H1 (cell line): ENCODE measurements around the gene OLA1. TPM values are rescaled to one million over a fixed set of nuclear protein-coding genes. Genes with fewer than 3 reads are reported as not detected.

Experiments
- CTCF ChIA-PET: fragments of 300-600 bp; sonication (Branson Sonifier 250); formaldehyde crosslinking; loops from one replicate; lab custom pipeline; 2021; ENCODE audit not compliant: partially characterized antibody; lab: Charles Lee
- POLR2A ChIA-PET: fragments of 300-600 bp; sonication (Branson Sonifier 250); formaldehyde crosslinking; loops from one replicate; lab custom pipeline; 2021; ENCODE audit warnings: inconsistent platforms; ENCODE audit not compliant: partially characterized antibody; lab: Charles Lee
- DNase-seq, 2 experiments: peaks; one replicate each; pipeline versions ENCODE4 v3.0.0 to v3.0.0-alpha.2; 2010 to 2022; ENCODE audit warnings: low spot score in 2 of 2, low read depth in 1 of 2, mixed read lengths in 1 of 2
- FAIRE-seq: peaks from 2 replicates; lab custom pipeline; 2011; peaks lifted over from hg19 to GRCh38; lab: Jason Lieb, UNC
- H2AFZ ChIP-seq: 2 replicates; pipeline ENCODE4 v1.8.1; 2012; ENCODE audit warnings: low read length, inconsistent platforms
- H2AK5ac ChIP-seq: 2 replicates; pipeline ENCODE4 v1.6.1; 2013; ENCODE audit warnings: low read depth, low read length
- H2BK120ac ChIP-seq: replicated peaks from 2 replicates; pipeline ENCODE3; 2013; ENCODE audit warnings: low read depth, low read length, inconsistent platforms
- H2BK12ac ChIP-seq: 2 replicates; pipeline ENCODE4 v1.6.1; 2013; ENCODE audit warnings: low read depth, low read length
- H2BK15ac ChIP-seq: 2 replicates; pipeline ENCODE4 v1.6.1; 2013; ENCODE audit warnings: low read length
- H2BK20ac ChIP-seq: 2 replicates; pipeline ENCODE4 v1.6.1; 2013; ENCODE audit warnings: low read length
- H2BK5ac ChIP-seq: 2 replicates; pipeline ENCODE4 v1.6.1; 2013; ENCODE audit warnings: low read depth, low read length
- H3K14ac ChIP-seq: 2 replicates; pipeline ENCODE4 v1.6.1; 2013; ENCODE audit warnings: inconsistent platforms; ENCODE audit not compliant: insufficient read length
- H3K18ac ChIP-seq: 2 replicates; pipeline ENCODE4 v1.6.1; 2013; ENCODE audit warnings: low read length; ENCODE audit errors: extremely low read depth
- H3K23ac ChIP-seq: 2 replicates; pipeline ENCODE4 v1.6.1; 2013; ENCODE audit warnings: inconsistent platforms; ENCODE audit not compliant: insufficient read length
- H3K23me2 ChIP-seq: 2 replicates; pipeline ENCODE4 v1.6.1; 2013; ENCODE audit warnings: low read depth, low read length
- H3K27ac ChIP-seq: 2 replicates; pipeline ENCODE4 v1.6.1; 2011; ENCODE audit warnings: low read depth, low read length, inconsistent platforms
- H3K27me3 ChIP-seq, 4 experiments: replicated peaks in 1 of 4; 1 replicate in 1 of 4; 2 replicates in 3 of 4; pipeline versions ENCODE4 v1.6.1 to v1.8.1; 2011 to 2013; ENCODE audit warnings: low read length in 3 of 4, mild to moderate bottlenecking in 3 of 4, inconsistent platforms in 2 of 4, mixed read lengths in 2 of 4, moderate library complexity in 1 of 4; ENCODE audit not compliant: control insufficient read depth in 3 of 4, insufficient read depth in 3 of 4; ENCODE audit errors: extremely low read depth in 1 of 4
- H3K36me3 ChIP-seq, 4 experiments: 2 replicates each; pipeline versions ENCODE4 v1.6.1 to v1.8.1; 2011 to 2013; ENCODE audit warnings: mild to moderate bottlenecking in 4 of 4, low read length in 3 of 4, moderate library complexity in 2 of 4, control low read depth in 1 of 4, inconsistent platforms in 1 of 4; ENCODE audit not compliant: insufficient read depth in 4 of 4, control insufficient read depth in 2 of 4
- H3K4ac ChIP-seq: replicated peaks from 2 replicates; pipeline ENCODE3; 2013; ENCODE audit warnings: low read length, low read depth, mixed read lengths, inconsistent platforms; ENCODE audit not compliant: insufficient read length
- H3K4me1 ChIP-seq, 4 experiments: replicated peaks in 1 of 4; 1 replicate in 1 of 4; 2 replicates in 3 of 4; pipeline versions ENCODE4 v1.6.1 to v1.8.1; 2011 to 2013; ENCODE audit warnings: low read length in 3 of 4, inconsistent platforms in 2 of 4, mixed read lengths in 1 of 4; ENCODE audit not compliant: insufficient read depth in 4 of 4, control insufficient read depth in 3 of 4
- H3K4me2 ChIP-seq, 2 experiments: 2 replicates each; pipeline versions ENCODE4 v1.6.1 to v1.8.1; 2011 to 2013; ENCODE audit warnings: low read depth in 2 of 2, low read length in 2 of 2, control low read depth in 1 of 2, inconsistent platforms in 1 of 2, mild to moderate bottlenecking in 1 of 2; ENCODE audit not compliant: insufficient read depth in 1 of 2
- H3K4me3 ChIP-seq, 4 experiments: fragments of 200-600, 300-600 bp in 1 of 4; sonication (generic), shearing (Covaris generic), sonication (Bioruptor Twin) in 1 of 4; 2 replicates each; pipeline versions ENCODE4 v1.5.1 to v1.8.1; 2011 to 2016; ENCODE audit warnings: low read length in 4 of 4, low read depth in 3 of 4, control low read depth in 2 of 4, inconsistent platforms in 2 of 4, mild to moderate bottlenecking in 2 of 4, mixed read lengths in 1 of 4, moderate library complexity in 1 of 4; ENCODE audit not compliant: insufficient read depth in 2 of 4; ENCODE audit errors: extremely low read depth in 1 of 4
- H3K56ac ChIP-seq: replicated peaks from 2 replicates; pipeline ENCODE3; 2013; ENCODE audit warnings: low read depth, mild to moderate bottlenecking, mixed read lengths, low read length, inconsistent platforms; ENCODE audit not compliant: insufficient read length
- H3K79me1 ChIP-seq: 2 replicates; pipeline ENCODE4 v1.6.1; 2013; ENCODE audit warnings: low read depth, low read length, control low read depth
- H3K79me2 ChIP-seq, 2 experiments: 2 replicates each; pipeline versions ENCODE4 v1.6.1 to v1.8.1; 2012 to 2013; ENCODE audit warnings: low read length in 2 of 2, mild to moderate bottlenecking in 2 of 2, inconsistent platforms in 1 of 2; ENCODE audit not compliant: insufficient read depth in 2 of 2, control insufficient read depth in 1 of 2
- H3K9ac ChIP-seq, 4 experiments: replicated peaks in 1 of 4; 1 replicate in 1 of 4; 2 replicates in 3 of 4; pipeline versions ENCODE4 v1.6.1 to v1.8.1; 2011 to 2013; ENCODE audit warnings: low read depth in 3 of 4, low read length in 3 of 4, control low read depth in 2 of 4, mild to moderate bottlenecking in 2 of 4, moderate library complexity in 2 of 4, inconsistent platforms in 1 of 4; ENCODE audit errors: extremely low read depth in 1 of 4
- H3K9me3 ChIP-seq, 2 experiments: 2 replicates each; pipeline versions ENCODE4 v1.6.1 to v1.8.1; 2012 to 2013; ENCODE audit warnings: mild to moderate bottlenecking in 2 of 2, moderate library complexity in 2 of 2, control low read depth in 1 of 2, inconsistent platforms in 1 of 2, low read depth in 1 of 2, low read length in 1 of 2, mixed read lengths in 1 of 2; ENCODE audit not compliant: insufficient read depth in 2 of 2
- H4K20me1 ChIP-seq, 2 experiments: replicated peaks in 1 of 2; 2 replicates each; pipeline versions ENCODE3 to v1.8.1; 2011 to 2013; ENCODE audit warnings: inconsistent platforms in 2 of 2, low read length in 2 of 2, mild to moderate bottlenecking in 1 of 2; ENCODE audit not compliant: insufficient read depth in 2 of 2, control insufficient read depth in 1 of 2
- H4K5ac ChIP-seq: 2 replicates; pipeline ENCODE4 v1.6.1; 2013; ENCODE audit warnings: low read length, low read depth, mixed read lengths, inconsistent platforms; ENCODE audit not compliant: insufficient read length
- H4K8ac ChIP-seq: 2 replicates; pipeline ENCODE4 v1.8.0; 2013; ENCODE audit warnings: mild to moderate bottlenecking, moderate library complexity, low read length, inconsistent platforms; ENCODE audit not compliant: insufficient read depth; ENCODE audit errors: extremely low read depth
- H4K91ac ChIP-seq: replicated peaks from 2 replicates; pipeline ENCODE3; 2013; ENCODE audit warnings: low read length, mixed read lengths, inconsistent platforms; ENCODE audit not compliant: insufficient read length
- CBX8 ChIP-seq: fragments of 300-800, 300-1000 bp; sonication (generic); IDR thresholded peaks from 2 replicates; pipeline ENCODE4 v1.7.1; 2016; ENCODE audit warnings: low read depth, low read length, borderline replicate concordance
- FOSL1 ChIP-seq: IDR thresholded peaks from 2 replicates; pipeline ENCODE4 v1.6.1; 2011; ENCODE audit warnings: mild to moderate bottlenecking, low read depth, low read length, moderate library complexity; ENCODE audit not compliant: insufficient read depth
- KDM4A ChIP-seq: IDR thresholded peaks from one replicate; pipeline ENCODE4 v1.7.1; 2012; ENCODE audit warnings: low read depth, mild to moderate bottlenecking, moderate library complexity, low read length, inconsistent platforms; ENCODE audit not compliant: severe bottlenecking
- TAF7 ChIP-seq: optimal IDR thresholded peaks from 2 replicates; pipeline ENCODE3; 2011; ENCODE audit warnings: low read depth, mild to moderate bottlenecking, inconsistent platforms, low read length, moderate library complexity, borderline replicate concordance
- WGBS, 2 experiments: shearing (Covaris generic) in 1 of 2; methylation state at CpG; one replicate each; pipeline versions ENCODE4 v1.1.6 to v1.1.7; 2013 to 2015; ENCODE audit warnings: low lambda C conversion rate in 2 of 2, mixed read lengths in 2 of 2, inconsistent platforms in 1 of 2, low coverage in 1 of 2, missing lambda C conversion rate in 1 of 2; ENCODE audit not compliant: insufficient replicate concordance in 2 of 2, insufficient coverage in 1 of 2, insufficient read length in 1 of 2; ENCODE audit errors: extremely low coverage in 1 of 2, missing lambda C conversion rate in 1 of 2; 5-methylcytosine and 5-hydroxymethylcytosine counted together
- polyA plus RNA-seq, 7 experiments: library from polyadenylated mRNA; depleted of rRNA in 3 of 7; stranded (reverse) in 5 of 7; unstranded in 2 of 7; fragments of >200 nt in 5 of 7; fragments of 200-250 nt in 2 of 7; gene quantifications; 1 replicate in 5 of 7; 2 replicates in 1 of 7; 4 replicates in 1 of 7; pipeline versions ENCODE4 v1.2.1 to v1.2.3, GENCODE V29; 2011 to 2013; ENCODE audit warnings: missing spikeins in 2 of 7, mixed read lengths in 2 of 7
- total RNA-seq: library from RNA; stranded (reverse); fragmentation: NEBNext Ultra II Directional; extraction: Animal tissue kit (Norgen Biotek cat#: 25700); gene quantifications from 2 replicates; pipeline ENCODE4 v1.2.1, GENCODE V29; 2021
- TF ChIP-seq, protein P1 (sequence below): IDR thresholded peaks from 2 replicates; pipeline ENCODE4 v1.6.1; 2011; ENCODE audit warnings: low read depth, mild to moderate bottlenecking, low read length; ENCODE audit not compliant: insufficient read depth
- TF ChIP-seq, protein P2 (sequence below): IDR thresholded peaks from 2 replicates; pipeline ENCODE4 v1.6.1; 2012; ENCODE audit warnings: inconsistent platforms

The OLA1 gene
- total and polyA plus RNA-seq, 2 of the 8 experiments (the other 6 are each of a cell fraction or from before 2014, with no cell fraction given) = 39.3 to 158 TPM

DNA sequence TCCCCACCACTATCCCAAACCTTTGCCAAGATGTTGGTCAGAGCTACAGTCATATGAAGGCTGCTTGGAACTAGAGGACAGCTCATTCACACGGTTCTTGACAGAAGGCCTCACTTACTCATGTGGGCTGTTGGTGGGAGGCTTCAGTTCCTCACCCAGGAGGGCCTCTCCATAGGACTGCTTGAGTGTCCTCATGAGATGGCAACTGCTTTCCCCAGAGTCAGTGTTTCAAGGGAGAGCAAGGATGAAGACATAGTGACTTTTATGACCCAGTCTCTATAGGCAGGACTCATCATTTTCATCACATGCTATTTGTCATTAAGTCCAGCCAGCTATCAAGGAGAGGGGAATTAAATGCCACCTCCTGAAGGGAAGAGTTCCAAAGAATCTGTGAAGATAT is 33.4 kb upstream of the OLA1 start:
- no peak for TF ChIP-seq FOSL1
- TF ChIP-seq CBX8 = no peak
- no peak for TF ChIP-seq KDM4A
- no peak for TF ChIP-seq TAF7
- TF ChIP-seq, protein P1, sequence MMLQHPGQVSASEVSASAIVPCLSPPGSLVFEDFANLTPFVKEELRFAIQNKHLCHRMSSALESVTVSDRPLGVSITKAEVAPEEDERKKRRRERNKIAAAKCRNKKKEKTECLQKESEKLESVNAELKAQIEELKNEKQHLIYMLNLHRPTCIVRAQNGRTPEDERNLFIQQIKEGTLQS = no peak
- TF ChIP-seq, protein P2, sequence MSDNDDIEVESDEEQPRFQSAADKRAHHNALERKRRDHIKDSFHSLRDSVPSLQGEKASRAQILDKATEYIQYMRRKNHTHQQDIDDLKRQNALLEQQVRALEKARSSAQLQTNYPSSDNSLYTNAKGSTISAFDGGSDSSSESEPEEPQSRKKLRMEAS = no peak
- Histone ChIP-seq H3K27ac (no peak overlapping the region), H4K20me1 (no peaks in the 10 kb centered on the region), H2BK5ac (no peak overlapping the region), H2AFZ (no peak overlapping the region), H3K4me3 (no peak overlapping the region), H3K27me3 (no peaks in the 10 kb centered on the region), H2BK20ac (no peak overlapping the region), H3K9ac (no peak overlapping the region), H2BK120ac (no peak overlapping the region), H4K91ac (no peak overlapping the region), H4K8ac (no peak overlapping the region), H2BK12ac (no peak overlapping the region), H3K9me3 (no peaks in the 10 kb centered on the region), H2AK5ac (no peak overlapping the region), H3K4me1 (peaks cover 0 to 3% (median 0%) of the 10 kb centered on the region in 4 experiments; a peak in 1 of 7 replicates), H3K23me2 (no peaks in the 10 kb centered on the region), H2BK15ac (no peak overlapping the region), H3K79me1 (no peaks in the 10 kb centered on the region), H3K4ac (no peak overlapping the region), H3K56ac (no peak overlapping the region), H3K18ac (no peak overlapping the region), H3K79me2 (no peaks in the 10 kb centered on the region), H4K5ac (no peak overlapping the region), H3K14ac (no peak overlapping the region), H3K23ac (no peak overlapping the region), H3K4me2 (no peak overlapping the region), H3K36me3 (no peaks in the 10 kb centered on the region)
- FAIRE-seq (no peak), DNase-seq (no peak)
- POLR2A ChIA-PET = no interaction called here
- WGBS, 2 experiments = 73% methylated on average over 1 of the region's 1 CpG; no CpG with 5 or more reads in 1 of the 2 experiments
- CTCF ChIA-PET = no interaction called here
